NCI-H526 (cell line): ENCODE data around the gene C1QL1.

Experiments
- DNase-seq, 2 experiments: peaks; one replicate each; lab custom pipeline; 2025; lab: John Stamatoyannopoulos, UW

The C1QL1 gene

DNA sequence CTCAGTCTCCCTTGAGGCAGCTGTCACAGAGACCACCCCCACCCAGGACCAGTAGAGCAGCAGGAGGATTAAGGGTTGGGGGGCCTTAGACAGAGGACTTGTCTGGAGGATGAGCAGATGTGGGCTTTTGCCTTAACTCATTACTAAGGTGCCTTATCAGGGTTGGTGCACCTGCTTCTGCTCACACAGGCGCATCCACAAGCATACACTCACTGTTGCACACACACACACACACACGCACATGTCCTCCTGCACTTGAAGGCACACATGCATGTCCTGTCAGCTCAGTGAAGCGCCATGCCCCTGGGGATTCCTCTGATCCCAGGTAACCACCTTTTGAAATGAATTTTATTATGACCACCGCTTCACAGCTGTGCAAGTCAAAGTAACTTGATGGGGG, 54.0 kb downstream of the C1QL1 start:
- DNase-seq, result peak; percentile 11 to 71

DNA sequence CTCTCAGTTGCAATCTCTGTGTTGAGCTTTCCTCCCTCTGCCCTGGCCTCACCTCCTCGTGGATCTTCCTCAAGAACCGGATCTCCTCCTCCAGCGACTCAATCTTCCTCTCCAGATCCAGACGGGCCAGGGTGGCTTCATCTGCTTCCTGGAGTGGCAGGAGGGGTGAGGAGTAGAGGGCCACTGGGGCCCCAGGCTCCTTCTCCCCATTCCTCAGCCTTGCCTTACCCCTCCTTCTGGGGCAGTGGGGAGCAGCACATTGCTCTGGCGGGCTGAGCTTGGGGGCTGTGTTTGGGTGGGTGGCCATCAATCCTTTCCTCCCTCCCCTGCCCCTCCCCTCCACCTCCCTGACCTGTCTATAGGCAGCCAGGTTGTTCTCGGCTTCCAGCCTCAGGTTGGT, 54.4 kb downstream of the C1QL1 start:
- no peak for DNase-seq

GRCh38 chr17:44912763-44913544, 55.1 kb downstream of the C1QL1 start:
- DNase-seq, result no peak

- DNase-seq, result peak; percentile 67 to 86
These were observed 56.7 kb downstream of the C1QL1 start for GRCh38 chr17:44911133-44912001.

- DNase-seq, result no peak
These were observed 57.6 kb downstream of the C1QL1 start for GRCh38 chr17:44910231-44911106.
